Neural cell (in vitro differentiated cells): ENCODE measurements around the gene PRSS21. TPM values are rescaled to one million over a fixed set of nuclear protein-coding genes. Genes with fewer than 3 reads are reported as not detected.

Source experiments
- H2AFZ ChIP-seq: fragments of 200-600, 300-800 bp; sonication (generic), shearing (Covaris generic); 2 replicates; pipeline ENCODE4 v1.6.0; 2014; ENCODE audit warnings: low read depth, mild to moderate bottlenecking, antibody characterized with exemption, low read length, moderate library complexity
- H3F3A ChIP-seq: fragments of 200-600 bp; shearing (Covaris generic); 2 replicates; pipeline ENCODE4 v1.6.1; 2016; ENCODE audit warnings: mild to moderate bottlenecking, moderate library complexity, mixed read lengths, antibody characterized with exemption, low read length; ENCODE audit not compliant: insufficient read depth, poor library complexity, severe bottlenecking
- H3K27ac ChIP-seq: fragments of 200-600, 300-800 bp; sonication (generic), shearing (Covaris generic); 2 replicates; pipeline ENCODE4 v1.5.1; 2014; ENCODE audit warnings: mild to moderate bottlenecking, low read length, moderate library complexity
- H3K27me3 ChIP-seq: fragments of 300-800, 200-600 bp; sonication (generic), shearing (Covaris generic); 2 replicates; pipeline ENCODE4 v1.6.0; 2014; ENCODE audit warnings: mild to moderate bottlenecking, low read depth, low read length, moderate library complexity; ENCODE audit not compliant: insufficient read depth
- H3K36me3 ChIP-seq: fragments of 300-800, 200-600 bp; sonication (generic), shearing (Covaris generic); 2 replicates; pipeline ENCODE4 v1.5.1; 2014; ENCODE audit warnings: mild to moderate bottlenecking, antibody characterized with exemption, low read length, moderate library complexity; ENCODE audit not compliant: insufficient read depth
- H3K4me2 ChIP-seq: fragments of 300-800, 200-600 bp; sonication (generic), shearing (Covaris generic); 2 replicates; pipeline ENCODE4 v1.6.0; 2014; ENCODE audit warnings: mild to moderate bottlenecking, low read length
- H3K4me3 ChIP-seq: fragments of 300-800, 200-600 bp; sonication (generic), shearing (Covaris generic); 2 replicates; pipeline ENCODE4 v1.5.1; 2014; ENCODE audit warnings: mild to moderate bottlenecking, low read length, moderate library complexity
- H3K79me2 ChIP-seq: fragments of 200-600 bp; shearing (Covaris generic); replicated peaks from 2 replicates; pipeline ENCODE4 v1.6.0; 2014; ENCODE audit warnings: mild to moderate bottlenecking, low read length, moderate library complexity; ENCODE audit not compliant: insufficient read depth
- H3K9ac ChIP-seq: fragments of 300-800, 200-600 bp; sonication (generic), shearing (Covaris generic); 2 replicates; pipeline ENCODE4 v1.6.1; 2016; ENCODE audit warnings: mild to moderate bottlenecking, low read length, mixed read lengths
- H3K9me2 ChIP-seq: fragments of 200-600 bp; shearing (Covaris generic); 2 replicates; pipeline ENCODE4 v1.6.1; 2016; ENCODE audit warnings: mild to moderate bottlenecking, low read length, mixed read lengths; ENCODE audit not compliant: insufficient read depth
- H3K9me3 ChIP-seq: fragments of 200-600, 300-800 bp; sonication (generic), shearing (Covaris generic); 2 replicates; pipeline ENCODE4 v1.6.1; 2016; ENCODE audit warnings: mild to moderate bottlenecking, mixed run types, low read length, moderate library complexity, mixed read lengths
- H4K20me1 ChIP-seq: fragments of 200-600 bp; shearing (Covaris generic); 2 replicates; pipeline ENCODE4 v1.6.1; 2016; ENCODE audit warnings: mild to moderate bottlenecking, mixed run types; ENCODE audit not compliant: insufficient read depth
- CTCF ChIP-seq: fragments of 450-650 bp; IDR thresholded peaks from 2 replicates; pipeline ENCODE4 v1.5.1; 2014; ENCODE audit warnings: antibody characterized with exemption, mild to moderate bottlenecking, moderate library complexity; ENCODE audit not compliant: poor library complexity, severe bottlenecking
- EP300 ChIP-seq: fragments of 450-650 bp; conservative IDR thresholded peaks from 2 replicates; pipeline ENCODE4 v1.6.1; 2014; ENCODE audit warnings: antibody characterized with exemption, mild to moderate bottlenecking, moderate library complexity; ENCODE audit not compliant: poor library complexity, severe bottlenecking
- EZH2 ChIP-seq: fragments of 200-600, 300-800 bp; shearing (Covaris generic), sonication (generic); IDR thresholded peaks from 2 replicates; pipeline ENCODE4 v1.6.1; 2014; ENCODE audit warnings: antibody characterized with exemption, low read length, borderline replicate concordance, mild to moderate bottlenecking; ENCODE audit not compliant: insufficient read depth, poor library complexity, severe bottlenecking
- MXI1 ChIP-seq: fragments of 450-650 bp; conservative IDR thresholded peaks from 2 replicates; pipeline ENCODE4 v1.6.1; 2014; ENCODE audit warnings: antibody characterized with exemption, mild to moderate bottlenecking; ENCODE audit not compliant: poor library complexity, severe bottlenecking
- POLR2AphosphoS5 ChIP-seq: IDR thresholded peaks from 2 replicates; pipeline ENCODE4 v1.6.1; 2012
- RAD21 ChIP-seq: fragments of 450-650 bp; conservative IDR thresholded peaks from 2 replicates; pipeline ENCODE4 v1.6.1; 2014; ENCODE audit warnings: antibody characterized with exemption, mild to moderate bottlenecking, moderate library complexity
- REST ChIP-seq: IDR thresholded peaks from 2 replicates; pipeline ENCODE4 v1.6.1; 2012; ENCODE audit warnings: borderline replicate concordance
- SMC3 ChIP-seq: fragments of 450-650 bp; conservative IDR thresholded peaks from 2 replicates; pipeline ENCODE4 v1.6.1; 2014; ENCODE audit warnings: antibody characterized with exemption, mild to moderate bottlenecking, moderate library complexity; ENCODE audit not compliant: poor library complexity
- TAF1 ChIP-seq: IDR thresholded peaks from 2 replicates; pipeline ENCODE4 v1.6.1; 2012; ENCODE audit warnings: low read depth
- polyA plus RNA-seq: library from polyadenylated mRNA; depleted of rRNA; stranded (reverse); fragments of >200 nt; gene quantifications from 2 replicates; pipeline ENCODE4 v1.2.3, GENCODE V29; 2014

PRSS21 gene
- polyA plus RNA-seq, 1 donor from 2014 or later, result not detected

- Histone ChIP-seq H3K79me2 (no peaks in the 10 kb centered on the region), H3K27me3 (no peaks in the 10 kb centered on the region), H3K4me3 (no peak overlapping the region), H3K9me3 (no peaks in the 10 kb centered on the region), H2AFZ (no peak overlapping the region), H3K9me2 (no peaks in the 10 kb centered on the region), H3K27ac (no peak overlapping the region), H3F3A (no peaks in the 10 kb centered on the region), H3K36me3 (no peaks in the 10 kb centered on the region), H4K20me1 (no peaks in the 10 kb centered on the region), H3K4me2 (no peak overlapping the region), H3K9ac (no peak overlapping the region)
- TF ChIP-seq SMC3, result no peak
These were observed 30.2 kb upstream of the PRSS21 start for GRCh38 chr16:2786826-2787151.

GRCh38 chr16:2787406-2787805 lies 29.6 kb upstream of the PRSS21 start, which contains the start of gene PRSS33:
Gene PRSS33 (minus strand): TSS chr16:2787560. CDS start chr16:2786547, 1,013 bp downstream.
- TF ChIP-seq SMC3 (no peak), REST (no peak), EP300 (no peak), EZH2 (no peak), CTCF (no peak), MXI1 (no peak), POLR2AphosphoS5 (no peak), TAF1 (no peak), RAD21 (no peak)
- H4K20me1 ChIP-seq, result no peaks in the 10 kb centered on the region
- no peaks in the 10 kb centered on the region for H3K36me3 ChIP-seq
- H3K4me3 ChIP-seq, result no peak within 1 kb of the TSS
- H3K27me3 ChIP-seq, result no peaks in the 10 kb centered on the region
- H3K9me3 ChIP-seq, result no peaks in the 10 kb centered on the region
- H3K27ac ChIP-seq, result no peak within 1 kb of the TSS
- H3K9me2 ChIP-seq, result no peaks in the 10 kb centered on the region
- H3K4me2 ChIP-seq, result no peak within 1 kb of the TSS
- no peak within 1 kb of the TSS for H2AFZ ChIP-seq
- H3K9ac ChIP-seq, result no peak within 1 kb of the TSS
- H3K79me2 ChIP-seq, result no peaks in the 10 kb centered on the region
- no peaks in the 10 kb centered on the region for H3F3A ChIP-seq

GRCh38 chr16:2787961-2788360 lies 29.1 kb upstream of the PRSS21 start:
- Histone ChIP-seq H3F3A (no peaks in the 10 kb centered on the region), H3K9ac (no peak overlapping the region), H3K4me2 (no peak overlapping the region), H3K79me2 (no peaks in the 10 kb centered on the region), H3K36me3 (no peaks in the 10 kb centered on the region), H3K4me3 (no peak overlapping the region), H2AFZ (no peak overlapping the region), H3K9me2 (no peaks in the 10 kb centered on the region), H3K27me3 (no peaks in the 10 kb centered on the region), H3K9me3 (no peaks in the 10 kb centered on the region), H4K20me1 (no peaks in the 10 kb centered on the region), H3K27ac (no peak overlapping the region)
- TF ChIP-seq EZH2 (no peak), RAD21 (no peak), MXI1 (no peak)
